ENCODE data around the gene PTGDS. TPM values are rescaled to one million over a fixed set of nuclear protein-coding genes. Genes with fewer than 3 reads are reported as not detected.

The PTGDS gene
- total RNA-seq, 2 experiments from 2014 or later = 1.2 to 1.4 TPM

- ChIA-PET CTCF (interaction anchor here (0.8 to 5.5 kb wide), 18 partner anchors 18 to 209 kb away, joined by 3 to 146 read pairs (median 6); partner anchors contain the start of genes ABCA2, AJM1, CLIC3 and FUT7), POLR2A (interaction anchor here (2.6 kb wide), 1 partner anchor 88 kb away, joined by 11 read pairs; no protein-coding TSS in a partner anchor)
- no peak for DNase-seq
- H3K27me3 Mint-ChIP-seq (ENCODE audit: low read depth) = no peaks in the 10 kb centered on the region
- H3K27ac Mint-ChIP-seq = peak overlapping the region; percentile 34
- ATAC-seq = no peak
- no peaks in the 10 kb centered on the region for H3K9me3 Mint-ChIP-seq (ENCODE audit: insufficient read depth)
- H3K36me3 Mint-ChIP-seq (ENCODE audit: low read depth) = peaks cover 5% of the 10 kb centered on the region
- no peak overlapping the region for H3K4me3 Mint-ChIP-seq
- H3K4me1 Mint-ChIP-seq (ENCODE audit: low read depth) = peaks cover 21% of the 10 kb centered on the region
Measured at GRCh38 chr9:136947028-136947891, 30.0 kb upstream of the PTGDS start.

- peak overlapping the region; percentile 43 for H3K27ac Mint-ChIP-seq
- no peak for ATAC-seq
- DNase-seq = peak; percentile 41
- no peaks in the 10 kb centered on the region for H3K36me3 Mint-ChIP-seq (ENCODE audit: low read depth)
- H3K4me1 Mint-ChIP-seq (ENCODE audit: low read depth) = peaks cover 21% of the 10 kb centered on the region
- ChIA-PET POLR2A (interaction anchor here (0.6 to 2.6 kb wide), 2 partner anchors 87 to 317 kb away, joined by 3 to 11 read pairs; no protein-coding TSS in a partner anchor), CTCF (interaction anchor here (0.8 to 5.5 kb wide), 23 partner anchors 12 to 209 kb away, joined by 3 to 146 read pairs (median 5); partner anchors contain the start of genes ABCA2, AJM1, CLIC3 and FUT7)
- H3K27me3 Mint-ChIP-seq (ENCODE audit: low read depth) = no peaks in the 10 kb centered on the region
- peak overlapping the region; percentile 84 for H3K4me3 Mint-ChIP-seq
- no peaks in the 10 kb centered on the region for H3K9me3 Mint-ChIP-seq (ENCODE audit: insufficient read depth)
Measured at GRCh38 chr9:136947955-136948510, 29.3 kb upstream of the PTGDS start.

- H3K4me3 Mint-ChIP-seq = peak overlapping the region; percentile 84
- H3K27me3 Mint-ChIP-seq (ENCODE audit: low read depth) = no peaks in the 10 kb centered on the region
- peaks cover 21% of the 10 kb centered on the region for H3K4me1 Mint-ChIP-seq (ENCODE audit: low read depth)
- peak overlapping the region; percentile 88 for H3K27ac Mint-ChIP-seq
- no peak for DNase-seq
- POLR2A ChIA-PET = interaction anchor here (1.0 to 2.6 kb wide), 2 partner anchors 77 to 85 kb away, joined by 4 to 11 read pairs; no protein-coding TSS in a partner anchor
- H3K9me3 Mint-ChIP-seq (ENCODE audit: insufficient read depth) = no peaks in the 10 kb centered on the region
- CTCF ChIA-PET = interaction anchor here (1.1 to 5.5 kb wide), 4 partner anchors 79 to 161 kb away, joined by 3 to 146 read pairs (median 22); partner anchors contain the start of gene ABCA2
- no peaks in the 10 kb centered on the region for H3K36me3 Mint-ChIP-seq (ENCODE audit: low read depth)
- ATAC-seq = no peak
Measured at GRCh38 chr9:136949239-136949816, 28.0 kb upstream of the PTGDS start.

GRCh38 chr9:136949817-136950655, 27.3 kb upstream of the PTGDS start:
- DNase-seq (peak; percentile 98), ATAC-seq (peak; percentile 97)
- H3K27ac Mint-ChIP-seq = peak overlapping the region; percentile 90
- H3K9me3 Mint-ChIP-seq (ENCODE audit: insufficient read depth) = no peaks in the 10 kb centered on the region
- no peaks in the 10 kb centered on the region for H3K27me3 Mint-ChIP-seq (ENCODE audit: low read depth)
- H3K4me1 Mint-ChIP-seq (ENCODE audit: low read depth) = peaks cover 17% of the 10 kb centered on the region
- H3K4me3 Mint-ChIP-seq = peak overlapping the region; percentile 84
- POLR2A ChIA-PET = interaction anchor here (1.0 to 2.6 kb wide), 2 partner anchors 76 to 85 kb away, joined by 4 to 11 read pairs; no protein-coding TSS in a partner anchor
- CTCF ChIA-PET = interaction anchor here (1.1 to 5.5 kb wide), 6 partner anchors 79 to 162 kb away, joined by 3 to 146 read pairs (median 4); partner anchors contain the start of genes ABCA2 and AJM1
- H3K36me3 Mint-ChIP-seq (ENCODE audit: low read depth) = no peaks in the 10 kb centered on the region

- POLR2A ChIA-PET = interaction anchor here (1.0 kb wide), 1 partner anchor 69 kb away, joined by 3 read pairs; no protein-coding TSS in a partner anchor
Measured at GRCh38 chr9:136950656-136951276, 26.5 kb upstream of the PTGDS start.

GRCh38 chr9:136951541-136952320, 25.6 kb upstream of the PTGDS start, which contains the start of gene LCN12:
TSS of gene LCN12 (plus strand) at chr9:136952273. CDS start at chr9:136952328, 55 bp downstream.
- ATAC-seq = no peak
- H3K9me3 Mint-ChIP-seq (ENCODE audit: insufficient read depth) = no peaks in the 10 kb centered on the region
- H3K4me3 Mint-ChIP-seq = no peak within 1 kb of the TSS
- no peak within 1 kb of the TSS for H3K27ac Mint-ChIP-seq
- CTCF ChIA-PET = interaction anchor here (1.1 to 4.9 kb wide), 4 partner anchors 77 to 110 kb away, joined by 3 to 41 read pairs (median 4); partner anchors contain the start of genes ABCA2 and AJM1
- H3K36me3 Mint-ChIP-seq (ENCODE audit: low read depth) = no peaks in the 10 kb centered on the region
- no peak for DNase-seq
- POLR2A ChIA-PET = interaction anchor here (1.0 kb wide), 1 partner anchor 70 kb away, joined by 3 read pairs; no protein-coding TSS in a partner anchor
- H3K4me1 Mint-ChIP-seq (ENCODE audit: low read depth) = peaks cover 12% of the 10 kb centered on the region
- no peaks in the 10 kb centered on the region for H3K27me3 Mint-ChIP-seq (ENCODE audit: low read depth)

More at GRCh38 chr9:136950656-136951276, 26.5 kb upstream of the PTGDS start:
- no peaks in the 10 kb centered on the region for H3K36me3 Mint-ChIP-seq (ENCODE audit: low read depth)
- no peak for DNase-seq
- H3K4me1 Mint-ChIP-seq (ENCODE audit: low read depth) = peaks cover 12% of the 10 kb centered on the region
- CTCF ChIA-PET = interaction anchor here (0.7 to 4.9 kb wide), 7 partner anchors 78 to 163 kb away, joined by 3 to 41 read pairs (median 3); partner anchors contain the start of genes ABCA2, AJM1 and NPDC1
- ATAC-seq = no peak
- H3K4me3 Mint-ChIP-seq = peak overlapping the region; percentile 75
- no peaks in the 10 kb centered on the region for H3K9me3 Mint-ChIP-seq (ENCODE audit: insufficient read depth)
- peak overlapping the region; percentile 90 for H3K27ac Mint-ChIP-seq
- no peaks in the 10 kb centered on the region for H3K27me3 Mint-ChIP-seq (ENCODE audit: low read depth)

GRCh38 chr9:136952321-136952850, 24.9 kb upstream of the PTGDS start:
- Mint-ChIP-seq H3K27ac (no peak overlapping the region), H3K36me3 (ENCODE audit: low read depth) (no peaks in the 10 kb centered on the region), H3K4me3 (no peak overlapping the region), H3K9me3 (ENCODE audit: insufficient read depth) (no peaks in the 10 kb centered on the region), H3K27me3 (ENCODE audit: low read depth) (no peaks in the 10 kb centered on the region), H3K4me1 (ENCODE audit: low read depth) (peaks cover 10% of the 10 kb centered on the region)
- ChIA-PET CTCF (interaction anchor here (1.1 kb wide), 1 partner anchor 83 kb away, joined by 3 read pairs; no protein-coding TSS in a partner anchor), POLR2A (no interaction called here)
- ATAC-seq = no peak
- DNase-seq = no peak

GRCh38 chr9:136952876-136953770, 24.2 kb upstream of the PTGDS start:
- no peak for ATAC-seq
- CTCF ChIA-PET = interaction anchor here (1.1 kb wide), 1 partner anchor 83 kb away, joined by 3 read pairs; no protein-coding TSS in a partner anchor

GRCh38 chr9:136953771-136954269, 23.5 kb upstream of the PTGDS start:
- no peaks in the 10 kb centered on the region for H3K27me3 Mint-ChIP-seq (ENCODE audit: low read depth)
- H3K4me3 Mint-ChIP-seq = no peak overlapping the region
- H3K9me3 Mint-ChIP-seq (ENCODE audit: insufficient read depth) = no peaks in the 10 kb centered on the region
- H3K4me1 Mint-ChIP-seq (ENCODE audit: low read depth) = peaks cover 7% of the 10 kb centered on the region
- no peak overlapping the region for H3K27ac Mint-ChIP-seq
- ChIA-PET POLR2A (no interaction called here), CTCF (no interaction called here)
- no peaks in the 10 kb centered on the region for H3K36me3 Mint-ChIP-seq (ENCODE audit: low read depth)
- ATAC-seq (no peak), DNase-seq (no peak)

More at GRCh38 chr9:136952876-136953770, 24.2 kb upstream of the PTGDS start:
- no peak for DNase-seq
- H3K27ac Mint-ChIP-seq = no peak overlapping the region
- no peak overlapping the region for H3K4me3 Mint-ChIP-seq
- no peaks in the 10 kb centered on the region for H3K9me3 Mint-ChIP-seq (ENCODE audit: insufficient read depth)
- no peaks in the 10 kb centered on the region for H3K27me3 Mint-ChIP-seq (ENCODE audit: low read depth)
- H3K4me1 Mint-ChIP-seq (ENCODE audit: low read depth) = peaks cover 9% of the 10 kb centered on the region
- H3K36me3 Mint-ChIP-seq (ENCODE audit: low read depth) = no peaks in the 10 kb centered on the region
- POLR2A ChIA-PET = no interaction called here

Measured in activated CD8-positive, alpha-beta T cell treated with anti-CD3 and anti-CD28 coated beads, Interleukin-2, amount 10 ng/mL, durations not matched to agents 7 days and 5 days (primary cell).